ENCODE results near the gene MTPN. TPM values are rescaled to one million over a fixed set of nuclear protein-coding genes. Genes with fewer than 3 reads are reported as not detected.
A peak's percentile ranks its signal among the peaks of the same experiment; 100 is the strongest.

MTPN gene
- total and polyA plus RNA-seq, 8 donors = 106 to 130 (median 122) TPM

GRCh38 chr7:135975166-135975565 lies 2.0 kb downstream of the MTPN start:
- intact Hi-C loops (cut with DNase I) = no loop called here
- Histone ChIP-seq H3K4me1 (peaks cover 15 to 76% of the 10 kb centered on the region in 2 donors), H3K27ac (peak overlapping the region in 1 of 2 donors; percentile 94), H3K4me3 (peak overlapping the region in 1 of 2 donors; percentile 97), H3K9me3 (no peaks in the 10 kb centered on the region), H3K27me3 (no peaks in the 10 kb centered on the region), H3K36me3 (no peaks in the 10 kb centered on the region)
- no peak for ATAC-seq
- TF ChIP-seq CTCF (IDR thresholded peaks at IDR 0.05) = no peak
- DNase-seq = no peak

- ATAC-seq = no peak
- H3K27ac ChIP-seq = no peak overlapping the region
- intact Hi-C loops (cut with DNase I) = no loop called here
- no peak for TF ChIP-seq CTCF (IDR thresholded peaks at IDR 0.05)
- no peaks in the 10 kb centered on the region for H3K36me3 ChIP-seq
- peaks cover 15 to 75% of the 10 kb centered on the region in 2 donors for H3K4me1 ChIP-seq
- no peaks in the 10 kb centered on the region for H3K9me3 ChIP-seq
- H3K4me3 ChIP-seq = no peak overlapping the region
- no peak for DNase-seq
- no peaks in the 10 kb centered on the region for H3K27me3 ChIP-seq
These were observed 2.5 kb downstream of the MTPN start for GRCh38 chr7:135974667-135975066.

GRCh38 chr7:135971366-135971725 lies 5.8 kb downstream of the MTPN start:
- Histone ChIP-seq H3K27me3 (no peaks in the 10 kb centered on the region), H3K4me3 (peak overlapping the region in 1 of 2 donors; percentile 6), H3K4me1 (peaks cover 16 to 78% of the 10 kb centered on the region in 2 donors), H3K9me3 (no peaks in the 10 kb centered on the region), H3K36me3 (peaks cover 0 to 5% of the 10 kb centered on the region in 2 donors), H3K27ac (peak overlapping the region in 1 of 2 donors; percentile 81)
- no peak for TF ChIP-seq CTCF (IDR thresholded peaks at IDR 0.05)
- no peak for ATAC-seq
- no peak for DNase-seq
- intact Hi-C loops (cut with DNase I) = no loop called here

- Histone ChIP-seq H3K27me3 (no peaks in the 10 kb centered on the region), H3K9me3 (no peaks in the 10 kb centered on the region), H3K4me3 (peak overlapping the region in 1 of 2 donors; percentile 6), H3K27ac (peak overlapping the region in 1 of 2 donors; percentile 81), H3K36me3 (peaks cover 0 to 5% of the 10 kb centered on the region in 2 donors), H3K4me1 (peaks cover 15 to 78% of the 10 kb centered on the region in 2 donors)
- peak; percentile 37 for ATAC-seq
- intact Hi-C loops (cut with DNase I) = no loop called here
- no peak for DNase-seq
- TF ChIP-seq CTCF (IDR thresholded peaks at IDR 0.05) = no peak
These were observed 6.3 kb downstream of the MTPN start for GRCh38 chr7:135970682-135971365.

GRCh38 chr7:135970045-135970444 lies 7.1 kb downstream of the MTPN start:
- no peak for DNase-seq
- Histone ChIP-seq H3K27ac (peak overlapping the region in 1 of 2 donors; percentile 81), H3K36me3 (peaks cover 0 to 5% of the 10 kb centered on the region in 2 donors), H3K27me3 (no peaks in the 10 kb centered on the region), H3K4me1 (peaks cover 11 to 78% of the 10 kb centered on the region in 2 donors), H3K9me3 (no peaks in the 10 kb centered on the region), H3K4me3 (no peak overlapping the region)
- ATAC-seq = no peak
- intact Hi-C loops (cut with DNase I) = no loop called here
- no peak for TF ChIP-seq CTCF (IDR thresholded peaks at IDR 0.05)
